ENCODE data around the gene TOMM40.

The TOMM40 gene

DNA sequence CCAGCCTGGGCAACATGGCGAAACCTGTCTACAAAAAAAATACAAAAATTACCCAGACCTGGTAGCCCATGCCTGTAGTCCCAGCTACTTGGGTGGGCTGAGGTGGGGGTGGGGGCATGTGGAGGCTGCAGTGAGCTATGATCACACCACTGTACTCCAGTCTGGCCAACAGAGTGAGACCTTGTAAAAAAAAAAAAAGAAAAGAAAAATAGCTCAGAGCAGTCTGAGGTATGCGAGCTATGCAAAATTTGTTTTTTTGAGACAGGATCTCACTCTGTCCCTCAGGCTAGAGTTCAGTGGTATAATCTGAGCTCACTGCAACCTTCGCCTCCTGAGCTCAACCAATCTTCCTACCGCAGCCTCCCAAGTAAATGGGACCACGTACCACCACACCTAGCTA lies 7.1 kb upstream of the TOMM40 start:
- TF ChIP-seq GATA3 (IDR thresholded peaks at IDR 0.05; ENCODE audit: low read depth, low read length) (no peak), GATA2 (IDR thresholded peaks at IDR 0.05; ENCODE audit: low read depth, low read length) (no peak)

GRCh38 chr19:44884566-44884965 lies 6.5 kb upstream of the TOMM40 start:
- TF ChIP-seq GATA3 (IDR thresholded peaks at IDR 0.05; ENCODE audit: low read depth, low read length) (no peak), GATA2 (IDR thresholded peaks at IDR 0.05; ENCODE audit: low read depth, low read length) (no peak)

GRCh38 chr19:44886141-44886540 lies 4.9 kb upstream of the TOMM40 start:
- TF ChIP-seq GATA2 (IDR thresholded peaks at IDR 0.05; ENCODE audit: low read depth, low read length), result no peak
- no peak for TF ChIP-seq GATA3 (IDR thresholded peaks at IDR 0.05; ENCODE audit: low read depth, low read length)

DNA sequence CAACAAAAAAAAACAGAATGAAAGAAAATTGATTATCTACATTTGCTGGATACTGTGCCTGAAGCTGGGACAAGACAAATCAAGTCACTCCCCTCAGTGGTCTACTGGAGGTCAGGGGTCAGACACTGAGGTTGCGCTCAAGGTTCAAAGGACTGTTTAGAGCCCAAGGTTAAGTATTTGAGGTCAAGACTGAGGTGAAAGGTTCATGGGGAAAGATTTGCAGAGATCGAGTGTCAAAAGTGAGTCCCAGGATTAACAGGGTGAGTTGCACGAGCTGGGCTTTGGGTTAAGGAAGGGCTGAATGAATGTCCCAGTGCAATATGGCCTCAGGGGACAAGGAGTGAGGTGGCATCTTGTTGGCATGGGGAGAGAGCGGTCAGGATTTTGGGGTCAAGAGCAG lies 3.4 kb upstream of the TOMM40 start:
- TF ChIP-seq GATA3 (IDR thresholded peaks at IDR 0.05; ENCODE audit: low read depth, low read length) (no peak), GATA2 (IDR thresholded peaks at IDR 0.05; ENCODE audit: low read depth, low read length) (no peak)

- no peak for TF ChIP-seq GATA2 (IDR thresholded peaks at IDR 0.05; ENCODE audit: low read depth, low read length)
- TF ChIP-seq GATA3 (IDR thresholded peaks at IDR 0.05; ENCODE audit: low read depth, low read length), result no peak
Measured at GRCh38 chr19:44889830-44890365, 1.2 kb upstream of the TOMM40 start.

DNA sequence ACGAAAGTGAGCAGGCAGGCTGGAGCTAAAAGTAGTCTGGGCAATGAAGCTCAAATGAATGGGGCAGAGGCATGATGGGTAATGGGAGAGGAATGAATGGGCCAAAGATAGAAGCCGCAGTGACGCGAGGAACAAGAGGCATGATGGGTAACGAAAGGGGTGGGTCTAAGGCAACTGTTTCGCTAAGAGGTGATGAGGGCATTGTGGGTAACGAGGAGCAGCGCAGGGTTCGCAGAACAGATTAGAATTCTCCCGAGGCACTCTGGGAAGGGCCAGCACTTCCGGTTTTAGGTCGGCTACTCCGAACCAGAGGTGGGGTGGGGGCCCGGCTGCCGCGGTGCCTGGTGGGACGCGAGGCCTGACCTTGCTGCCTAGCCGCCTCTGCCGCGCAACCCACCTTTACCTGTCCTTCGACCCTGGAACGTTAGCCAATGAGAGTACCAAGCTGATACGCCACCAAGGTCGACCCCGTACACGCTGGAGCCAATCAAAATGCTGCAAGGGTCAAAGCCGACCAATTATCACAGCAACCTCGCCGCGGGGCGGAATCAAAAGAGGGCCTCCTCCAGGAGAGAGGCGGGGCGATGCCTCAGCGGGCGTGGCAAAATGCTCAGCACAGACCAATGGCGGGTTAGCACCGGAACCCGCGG lies 563 bp upstream of the TOMM40 start:
- TF ChIP-seq GATA2 (IDR thresholded peaks at IDR 0.05; ENCODE audit: low read depth, low read length) (peak; percentile 34; the same call in 1 of the 2 replicates), GATA3 (IDR thresholded peaks at IDR 0.05; ENCODE audit: low read depth, low read length) (no peak)

- TF ChIP-seq GATA2 (IDR thresholded peaks at IDR 0.05; ENCODE audit: low read depth, low read length), result no peak
- no peak for TF ChIP-seq GATA3 (IDR thresholded peaks at IDR 0.05; ENCODE audit: low read depth, low read length)
Measured at GRCh38 chr19:44892932-44893331, 1.9 kb downstream of the TOMM40 start.

DNA sequence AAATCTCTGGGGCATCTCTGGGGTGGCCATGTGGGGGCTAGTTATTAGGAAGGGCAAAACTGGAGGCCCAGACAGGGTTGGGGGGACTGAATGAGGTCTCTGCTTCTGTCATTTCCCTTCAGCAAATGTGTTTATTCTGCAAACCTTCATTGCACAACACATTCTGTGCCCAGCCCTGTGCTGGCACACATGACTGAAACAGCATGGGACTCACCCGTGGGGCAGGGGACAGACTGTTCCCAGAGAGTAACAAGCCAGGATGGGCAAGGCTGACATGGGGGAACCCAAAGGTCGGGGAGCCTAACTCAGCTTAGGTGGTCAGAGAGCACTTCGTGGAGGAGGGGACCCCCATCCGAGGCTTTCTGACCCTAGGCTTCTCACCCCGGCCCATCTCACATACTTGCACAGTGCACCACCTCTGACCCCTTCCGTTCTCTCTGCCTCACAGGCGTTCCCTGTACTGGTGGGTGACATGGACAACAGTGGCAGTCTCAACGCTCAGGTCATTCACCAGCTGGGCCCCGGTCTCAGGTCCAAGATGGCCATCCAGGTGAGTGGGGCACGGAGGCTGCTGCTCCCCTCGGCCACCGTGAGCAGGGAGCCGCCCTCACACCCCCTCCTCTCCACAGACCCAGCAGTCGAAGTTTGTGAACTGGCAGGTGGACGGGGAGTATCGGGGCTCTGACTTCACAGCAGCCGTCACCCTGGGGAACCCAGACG lies 2.4 kb downstream of the TOMM40 start:
- TF ChIP-seq GATA2 (IDR thresholded peaks at IDR 0.05; ENCODE audit: low read depth, low read length) (no peak), GATA3 (IDR thresholded peaks at IDR 0.05; ENCODE audit: low read depth, low read length) (no peak)

DNA sequence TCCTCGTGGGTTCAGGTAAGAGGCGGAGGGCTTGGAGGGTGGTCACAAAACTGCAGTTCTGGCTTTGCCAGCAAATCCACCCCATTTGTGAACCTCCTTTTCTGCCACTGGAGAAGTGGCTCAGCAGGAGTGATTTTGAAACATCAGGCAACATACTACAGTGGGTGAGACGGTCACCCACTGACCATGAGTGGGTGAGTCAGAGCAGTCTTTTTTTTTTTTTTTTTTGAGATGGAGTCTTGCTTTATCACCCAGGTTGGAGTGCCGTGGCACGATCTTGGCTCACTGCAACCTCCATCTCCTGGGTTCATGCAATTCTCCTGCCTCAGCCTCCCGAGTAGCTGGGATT lies 3.0 kb downstream of the TOMM40 start:
- TF ChIP-seq GATA3 (IDR thresholded peaks at IDR 0.05; ENCODE audit: low read depth, low read length) (no peak), GATA2 (IDR thresholded peaks at IDR 0.05; ENCODE audit: low read depth, low read length) (no peak)

DNA sequence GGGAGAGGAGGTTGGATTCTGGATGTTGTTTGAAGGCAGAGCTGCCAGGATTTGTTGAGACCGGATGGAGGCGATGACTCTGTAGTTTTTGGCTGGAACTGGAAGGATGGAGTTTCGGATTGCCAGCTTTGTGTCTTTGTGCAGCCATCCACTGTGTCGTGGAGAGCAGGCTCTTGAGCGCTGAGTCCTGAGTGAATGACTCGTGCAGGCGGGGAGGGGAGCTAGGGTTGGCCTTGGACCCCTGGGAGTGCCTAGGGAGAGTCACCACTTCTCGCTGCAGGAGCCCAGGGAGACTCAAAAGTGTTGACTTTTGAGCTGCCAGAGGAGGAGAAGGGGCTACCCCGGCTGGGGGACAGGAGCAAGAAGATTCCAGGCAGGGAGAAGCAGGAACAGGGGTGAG lies 3.9 kb downstream of the TOMM40 start:
- TF ChIP-seq GATA3 (IDR thresholded peaks at IDR 0.05; ENCODE audit: low read depth, low read length), result no peak
- no peak for TF ChIP-seq GATA2 (IDR thresholded peaks at IDR 0.05; ENCODE audit: low read depth, low read length)

DNA sequence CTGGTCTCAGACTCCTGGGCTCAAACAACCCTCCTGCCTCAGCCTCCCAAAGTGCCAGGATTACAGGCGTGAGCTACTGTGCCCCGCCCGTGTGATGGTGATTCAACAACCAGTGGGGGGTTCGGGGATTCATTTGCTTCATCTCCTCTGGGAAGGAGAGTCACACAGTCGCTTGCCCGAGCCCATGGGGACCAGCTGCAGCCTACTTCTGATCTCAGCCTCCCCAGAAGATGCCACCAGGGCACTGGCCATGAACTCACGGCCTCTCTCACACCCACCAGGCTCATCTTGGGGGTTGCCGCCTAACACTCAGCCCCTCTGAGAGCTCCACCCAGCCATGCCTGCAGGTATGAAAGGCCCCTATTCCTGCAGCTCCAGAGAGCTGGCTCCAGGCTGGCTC lies 6.8 kb downstream of the TOMM40 start:
- TF ChIP-seq GATA3 (IDR thresholded peaks at IDR 0.05; ENCODE audit: low read depth, low read length) (no peak), GATA2 (IDR thresholded peaks at IDR 0.05; ENCODE audit: low read depth, low read length) (no peak)

- no peak for TF ChIP-seq GATA2 (IDR thresholded peaks at IDR 0.05; ENCODE audit: low read depth, low read length)
- no peak for TF ChIP-seq GATA3 (IDR thresholded peaks at IDR 0.05; ENCODE audit: low read depth, low read length)
Measured at GRCh38 chr19:44900328-44901244, 9.5 kb downstream of the TOMM40 start.

DNA sequence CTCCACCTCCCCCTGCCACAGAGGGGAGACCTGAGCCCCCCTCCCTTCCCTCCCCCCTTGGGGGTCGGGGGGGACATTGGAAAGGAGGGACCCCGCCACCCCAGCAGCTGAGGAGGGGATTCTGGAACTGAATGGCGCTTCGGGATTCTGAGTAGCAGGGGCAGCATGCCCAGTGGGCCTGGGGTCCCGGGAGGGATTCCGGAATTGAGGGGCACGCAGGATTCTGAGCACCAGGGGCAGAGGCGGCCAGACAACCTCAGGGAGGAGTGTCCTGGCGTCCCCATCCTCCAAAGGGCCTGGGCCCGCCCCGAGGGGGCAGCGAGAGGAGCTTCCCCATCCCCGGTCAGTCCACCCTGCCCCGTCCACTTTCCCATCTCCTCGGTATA lies 12.2 kb downstream of the TOMM40 start:
- no peak for TF ChIP-seq GATA3 (IDR thresholded peaks at IDR 0.05; ENCODE audit: low read depth, low read length)
- no peak for TF ChIP-seq GATA2 (IDR thresholded peaks at IDR 0.05; ENCODE audit: low read depth, low read length)
